ENCODE data around the gene UCMA. TPM values are rescaled to one million over a fixed set of nuclear protein-coding genes. Genes with fewer than 3 reads are reported as not detected.

The UCMA gene
- total and polyA plus RNA-seq, 2 donors (not counting 1 experiment from before 2014, with no cell fraction given) = not detected

GRCh38 chr10:13195016-13195415, 39.2 kb downstream of the UCMA start:
- Histone ChIP-seq H3K9ac (ENCODE audit: insufficient read depth, low read length) (no peak overlapping the region), H3K4me2 (ENCODE audit: extremely low read depth, insufficient read depth, low read length) (no peak overlapping the region), H3K4me1 (ENCODE audit: control insufficient read depth, extremely low read depth, insufficient read depth, low read length) (no peaks in the 10 kb centered on the region), H3K27me3 (ENCODE audit: control insufficient read depth, insufficient read depth, low read length) (no peaks in the 10 kb centered on the region), H3K4me3 (replicated peaks in 1 of 4; ENCODE audit: control extremely low read depth in 1 of 4, insufficient read depth in 1 of 4, low read depth in 3 of 4, low read length in 4 of 4) (no peak overlapping the region), H4K20me1 (ENCODE audit: control insufficient read depth, extremely low read depth, insufficient read depth, low read length) (no peaks in the 10 kb centered on the region), H3K9me3 (ENCODE audit: control insufficient read depth, insufficient read depth, low read depth, low read length) (no peaks in the 10 kb centered on the region), H3K79me2 (ENCODE audit: control insufficient read depth, insufficient read depth, low read length) (no peaks in the 10 kb centered on the region), H3K27ac (ENCODE audit: insufficient read depth, low read length) (no peak overlapping the region), H2AFZ (ENCODE audit: low read length) (no peak overlapping the region), H3K36me3 (ENCODE audit: control insufficient read depth, insufficient read depth, low read length) (peaks cover 2% of the 10 kb centered on the region)
- DNase-seq (ENCODE audit: low read depth in 2 of 2) = peak; percentile 6 to 7
- no peak for TF ChIP-seq EZH2 (IDR thresholded peaks at IDR 0.05; ENCODE audit: low read length, missing control alignments)

- Histone ChIP-seq H3K27ac (ENCODE audit: insufficient read depth, low read length) (no peak overlapping the region), H4K20me1 (ENCODE audit: control insufficient read depth, extremely low read depth, insufficient read depth, low read length) (no peaks in the 10 kb centered on the region), H3K4me3 (replicated peaks in 1 of 4; ENCODE audit: control extremely low read depth in 1 of 4, insufficient read depth in 1 of 4, low read depth in 3 of 4, low read length in 4 of 4) (no peak overlapping the region), H3K79me2 (ENCODE audit: control insufficient read depth, insufficient read depth, low read length) (no peaks in the 10 kb centered on the region), H3K9ac (ENCODE audit: insufficient read depth, low read length) (no peak overlapping the region), H3K27me3 (ENCODE audit: control insufficient read depth, insufficient read depth, low read length) (no peaks in the 10 kb centered on the region), H3K9me3 (ENCODE audit: control insufficient read depth, insufficient read depth, low read depth, low read length) (no peaks in the 10 kb centered on the region), H2AFZ (ENCODE audit: low read length) (no peak overlapping the region), H3K36me3 (ENCODE audit: control insufficient read depth, insufficient read depth, low read length) (peaks cover 2% of the 10 kb centered on the region), H3K4me1 (ENCODE audit: control insufficient read depth, extremely low read depth, insufficient read depth, low read length) (no peaks in the 10 kb centered on the region), H3K4me2 (ENCODE audit: extremely low read depth, insufficient read depth, low read length) (no peak overlapping the region)
- no peak for TF ChIP-seq CTCF (conservative IDR thresholded peaks at IDR 0.05 in 1 of 2, IDR thresholded peaks at IDR 0.05 in 1 of 2; ENCODE audit: low read depth in 1 of 2, low read length in 2 of 2)
- no peak for TF ChIP-seq EZH2 (IDR thresholded peaks at IDR 0.05; ENCODE audit: low read length, missing control alignments)
- no peak for DNase-seq (ENCODE audit: low read depth in 2 of 2)
Measured at GRCh38 chr10:13193637-13194036, 40.5 kb downstream of the UCMA start.

GRCh38 chr10:13191362-13191761, 42.8 kb downstream of the UCMA start:
- H3K4me3 ChIP-seq (replicated peaks in 1 of 4; ENCODE audit: control extremely low read depth in 1 of 4, insufficient read depth in 1 of 4, low read depth in 3 of 4, low read length in 4 of 4) = no peak overlapping the region
- no peak overlapping the region for H3K27ac ChIP-seq (ENCODE audit: insufficient read depth, low read length)
- TF ChIP-seq CTCF (conservative IDR thresholded peaks at IDR 0.05 in 1 of 2, IDR thresholded peaks at IDR 0.05 in 1 of 2; ENCODE audit: low read depth in 1 of 2, low read length in 2 of 2) (no peak), EZH2 (IDR thresholded peaks at IDR 0.05; ENCODE audit: low read length, missing control alignments) (no peak)
- H3K4me1 ChIP-seq (ENCODE audit: control insufficient read depth, extremely low read depth, insufficient read depth, low read length) = no peaks in the 10 kb centered on the region
- no peaks in the 10 kb centered on the region for H3K9me3 ChIP-seq (ENCODE audit: control insufficient read depth, insufficient read depth, low read depth, low read length)
- H3K36me3 ChIP-seq (ENCODE audit: control insufficient read depth, insufficient read depth, low read length) = peaks cover 3% of the 10 kb centered on the region
- no peak overlapping the region for H3K4me2 ChIP-seq (ENCODE audit: extremely low read depth, insufficient read depth, low read length)
- DNase-seq (ENCODE audit: low read depth in 2 of 2) = no peak
- H3K9ac ChIP-seq (ENCODE audit: insufficient read depth, low read length) = no peak overlapping the region
- no peaks in the 10 kb centered on the region for H3K27me3 ChIP-seq (ENCODE audit: control insufficient read depth, insufficient read depth, low read length)
- no peaks in the 10 kb centered on the region for H4K20me1 ChIP-seq (ENCODE audit: control insufficient read depth, extremely low read depth, insufficient read depth, low read length)
- no peak overlapping the region for H2AFZ ChIP-seq (ENCODE audit: low read length)
- no peaks in the 10 kb centered on the region for H3K79me2 ChIP-seq (ENCODE audit: control insufficient read depth, insufficient read depth, low read length)
